GM10266 (cell line): Measurements from ENCODE around the gene TLCD1.
"Not testable (repeated sequence)": the region's sequence is repeated elsewhere in the genome, so short reads cannot be mapped to it uniquely, and the experiment has no call there.

Source experiments
- DNase-seq: peaks from one replicate; pipeline ENCODE4 v3.0.0; 2012; ENCODE audit errors: extremely low spot score
- CTCF ChIP-seq: IDR thresholded peaks from 2 replicates; pipeline ENCODE4 v1.5.1; 2012; ENCODE audit warnings: mild to moderate bottlenecking, low read depth; ENCODE audit not compliant: control insufficient read depth, insufficient read depth; ENCODE audit errors: missing control alignments

The TLCD1 gene

DNA sequence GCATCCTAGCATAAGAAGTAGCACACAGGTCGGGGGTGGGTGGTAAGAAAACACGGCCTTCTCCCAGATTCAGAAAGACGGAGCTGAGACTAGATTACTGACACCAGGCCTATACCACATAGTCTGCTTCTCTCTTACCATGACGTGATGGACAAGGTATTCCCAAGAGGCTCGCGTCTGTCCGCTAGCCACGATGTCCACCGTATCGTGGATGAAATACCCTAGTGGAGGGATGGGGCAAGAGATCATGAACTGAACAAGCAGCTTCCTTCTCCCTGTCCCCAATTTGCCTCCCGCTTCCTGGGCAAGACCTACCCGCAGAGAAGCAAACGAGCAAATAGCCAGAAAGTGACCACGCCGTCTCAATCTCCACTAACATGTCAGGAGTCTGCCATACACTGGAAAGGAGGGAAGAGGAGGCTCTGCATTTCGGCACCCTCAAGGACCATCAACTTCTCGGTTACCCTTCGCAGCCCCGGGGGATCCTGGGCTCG, 820 bp downstream of the TLCD1 start:
- DNase-seq = no peak
- TF ChIP-seq CTCF = no peak

GRCh38 chr17:28724500-28725165, 1.4 kb downstream of the TLCD1 start:
- DNase-seq = no peak
- TF ChIP-seq CTCF = no peak

GRCh38 chr17:28723836-28724499, 2.1 kb downstream of the TLCD1 start:
- not testable (repeated sequence) for DNase-seq

- DNase-seq = no peak
- no peak for TF ChIP-seq CTCF
These were observed 2.7 kb downstream of the TLCD1 start for GRCh38 chr17:28723159-28723835.

GRCh38 chr17:28722417-28723158, 3.4 kb downstream of the TLCD1 start:
- DNase-seq = no peak
- TF ChIP-seq CTCF = no peak

DNA sequence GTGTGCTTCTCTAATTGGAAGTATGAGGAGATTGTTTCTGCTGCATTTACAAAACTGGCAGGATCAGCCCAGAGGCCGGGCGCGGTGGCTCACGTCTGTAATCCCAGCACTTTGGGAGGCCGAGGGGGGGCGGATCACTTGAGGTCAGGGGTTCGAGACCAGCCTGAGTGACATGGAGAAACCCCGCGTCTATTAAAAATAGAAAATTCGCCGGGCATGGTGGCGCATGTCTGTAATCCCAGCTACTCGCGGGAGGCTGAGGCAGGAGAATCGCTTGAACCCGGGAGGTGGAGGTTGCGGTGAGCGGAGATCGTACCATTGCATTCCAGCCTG, 5.1 kb downstream of the TLCD1 start:
- not testable (repeated sequence) for DNase-seq

DNA sequence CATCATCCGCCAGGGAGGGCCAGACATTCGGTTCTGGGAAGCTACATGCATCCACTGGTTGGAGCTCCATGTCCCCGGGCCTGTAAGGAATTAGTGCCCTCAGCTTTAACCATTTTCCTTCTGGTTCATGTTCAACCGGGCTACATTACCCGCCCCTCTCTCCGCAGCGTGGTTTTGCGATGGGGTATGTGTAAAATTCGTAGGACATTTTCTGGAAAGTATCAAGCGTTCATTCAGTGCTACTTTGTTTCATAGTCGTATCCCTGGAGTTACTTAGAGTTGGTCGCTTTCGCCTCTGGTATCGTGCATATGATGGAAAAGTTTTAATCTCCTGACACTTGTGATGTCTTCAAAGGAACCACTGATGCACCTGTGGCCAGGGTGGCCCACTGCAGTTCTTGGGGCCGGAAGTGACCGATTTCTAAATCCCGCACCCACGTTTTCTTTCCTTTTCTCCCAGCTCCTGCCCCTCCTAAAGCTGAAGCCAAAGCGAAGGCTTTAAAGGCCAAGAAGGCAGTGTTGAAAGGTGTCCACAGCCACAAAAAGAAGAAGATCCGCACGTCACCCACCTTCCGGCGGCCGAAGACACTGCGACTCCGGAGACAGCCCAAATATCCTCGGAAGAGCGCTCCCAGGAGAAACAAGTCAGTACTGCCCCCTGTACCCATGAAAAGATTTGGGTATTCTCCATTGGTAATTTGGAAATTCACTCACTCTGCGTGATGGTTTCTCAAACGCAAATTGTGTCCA, 5.6 kb downstream of the TLCD1 start:
- no peak for DNase-seq

More for the DNA sequence above, 5.6 kb downstream of the TLCD1 start:
- no peak for TF ChIP-seq CTCF
